HG03060 (cell line): ENCODE measurements around the gene CALN1.

Source experiments
- ATAC-seq: cut with Tn5 transposase; IDR thresholded peaks from one replicate; pipeline ENCODE4 v1.9.1; 2021; ENCODE audit warnings: low read depth, moderate number of reproducible peaks; ENCODE audit not compliant: unreplicated experiment

CALN1 gene

DNA sequence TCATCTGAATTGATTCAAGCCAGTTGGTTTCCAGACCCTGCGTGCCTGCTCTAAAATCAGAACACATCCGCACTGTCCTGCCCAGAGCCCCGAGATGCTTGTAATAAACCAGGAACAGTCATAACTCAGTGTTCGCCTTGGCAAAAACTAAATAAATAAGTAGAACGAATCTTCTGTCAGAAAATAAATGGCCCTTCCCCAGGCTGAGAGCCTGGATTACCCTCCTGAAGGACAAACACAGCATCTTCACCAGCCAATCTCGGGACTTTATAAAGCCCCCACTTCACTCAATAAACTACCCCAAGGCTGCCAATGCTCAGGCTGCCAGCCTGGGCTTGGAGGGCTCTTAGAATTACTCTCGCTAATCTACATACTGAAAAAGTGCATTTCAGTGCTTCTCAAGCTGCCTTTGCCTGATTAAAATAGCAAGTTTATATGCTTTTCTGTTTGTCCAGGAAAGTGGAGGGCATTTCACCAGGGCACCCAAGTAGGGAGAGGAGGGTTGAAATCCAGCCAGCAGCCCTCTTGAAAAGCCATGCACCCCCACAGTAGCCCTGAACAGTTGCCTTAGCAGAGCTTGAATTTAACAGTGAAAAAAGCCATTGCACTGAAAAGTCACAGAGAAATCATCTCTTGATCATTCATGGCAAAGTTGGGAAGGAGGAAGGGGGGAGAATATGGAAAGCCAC lies 136.6 kb downstream of the CALN1 start:
- ATAC-seq, result no peak

DNA sequence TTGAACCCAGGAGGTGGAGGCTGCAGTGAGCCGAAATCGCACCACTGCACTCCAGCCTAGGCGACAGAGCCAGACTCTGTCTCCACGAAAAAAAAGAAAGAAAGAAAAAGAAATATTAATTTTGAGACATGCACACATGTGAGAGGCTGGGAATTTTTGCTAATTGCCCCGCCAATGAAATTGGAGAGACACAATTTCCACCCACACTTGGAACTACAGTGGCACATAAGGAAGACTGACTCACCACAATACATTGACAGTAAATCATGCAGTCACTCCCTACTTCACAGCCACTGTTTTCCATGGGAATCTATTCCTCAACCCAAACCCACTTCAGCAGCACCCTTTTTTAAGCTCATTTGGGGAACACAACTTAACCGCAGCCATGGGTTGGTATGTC lies 139.7 kb downstream of the CALN1 start:
- ATAC-seq, result no peak

DNA sequence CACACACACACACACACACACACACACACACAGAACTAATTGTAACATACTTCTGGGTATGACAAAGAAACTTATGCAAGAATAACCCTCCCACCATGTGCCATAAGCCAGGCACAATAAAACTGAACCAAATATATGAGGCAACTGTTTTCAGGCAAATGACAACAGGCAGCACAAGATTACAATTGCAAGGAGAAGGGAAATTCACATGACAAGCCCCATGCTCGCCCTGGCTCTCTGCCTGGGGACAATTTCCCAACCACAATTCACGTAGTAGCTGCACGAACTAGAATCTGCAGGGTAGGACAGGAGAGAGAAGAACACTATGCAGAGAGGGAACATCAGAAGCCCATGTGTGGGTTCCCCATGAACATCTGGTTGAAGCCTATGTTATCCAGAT lies 143.3 kb downstream of the CALN1 start:
- ATAC-seq, result no peak

DNA sequence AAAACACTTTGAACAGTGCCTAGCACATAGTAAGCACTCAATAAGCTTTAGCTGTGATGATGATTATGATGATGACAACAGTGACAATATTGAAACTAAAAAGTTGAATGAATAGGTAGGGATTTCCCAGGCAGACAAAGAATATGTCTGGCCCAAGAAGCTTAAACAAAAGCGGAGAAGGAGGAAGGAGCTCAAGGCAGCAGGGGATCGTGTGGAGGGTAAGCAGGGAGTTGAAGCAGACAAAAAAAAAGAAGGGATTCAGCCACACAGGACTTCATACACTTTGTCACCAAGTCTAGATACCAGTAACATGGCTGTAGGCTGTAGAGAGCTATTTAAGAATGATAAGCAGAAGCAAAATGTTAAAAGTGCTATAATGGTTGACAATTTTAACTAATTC lies 144.0 kb downstream of the CALN1 start:
- ATAC-seq, result no peak

DNA sequence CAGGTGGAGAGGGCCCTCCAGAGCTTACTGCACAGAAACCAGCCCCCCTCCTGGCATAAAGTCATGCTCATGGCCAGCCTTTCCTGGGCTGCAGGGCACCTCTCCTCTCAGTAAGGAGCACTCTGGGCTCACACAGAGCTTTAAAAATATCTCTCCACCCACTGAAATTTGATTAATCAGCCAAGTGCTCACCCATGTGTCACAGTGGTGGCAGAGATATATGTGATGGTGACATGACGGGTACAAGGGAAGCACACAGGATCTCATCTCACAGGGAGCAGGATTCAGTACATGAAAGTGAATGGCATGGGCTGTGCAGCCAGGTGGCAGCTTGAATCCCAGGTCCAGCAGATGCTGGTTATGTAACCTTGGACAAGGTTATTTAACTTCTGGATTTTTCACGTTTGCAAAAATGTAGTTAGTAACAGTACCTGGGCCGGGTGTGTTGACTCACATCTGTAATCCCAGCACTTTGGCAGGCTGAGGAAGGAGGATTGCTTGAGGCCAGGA lies 144.8 kb downstream of the CALN1 start:
- no peak for ATAC-seq

DNA sequence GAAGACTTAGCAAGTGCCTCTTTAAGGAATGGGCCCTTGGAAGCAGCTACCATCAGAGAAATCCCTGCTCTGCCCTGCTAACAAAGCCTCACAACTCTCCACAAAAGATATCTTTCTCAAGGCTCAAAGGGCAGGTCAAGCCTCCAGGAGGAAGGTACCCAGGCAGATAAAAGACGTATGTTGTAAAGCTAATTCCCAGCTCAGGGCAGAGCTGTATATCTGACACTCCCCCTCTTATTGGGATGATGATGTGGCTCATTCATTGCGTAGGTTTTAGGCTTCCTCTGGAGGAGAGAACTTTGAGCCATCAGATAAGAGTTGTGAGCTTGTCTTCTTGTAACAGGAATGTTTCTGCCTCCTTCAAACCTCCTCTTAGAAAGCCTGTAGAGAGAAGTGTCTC lies 145.4 kb downstream of the CALN1 start:
- no peak for ATAC-seq

DNA sequence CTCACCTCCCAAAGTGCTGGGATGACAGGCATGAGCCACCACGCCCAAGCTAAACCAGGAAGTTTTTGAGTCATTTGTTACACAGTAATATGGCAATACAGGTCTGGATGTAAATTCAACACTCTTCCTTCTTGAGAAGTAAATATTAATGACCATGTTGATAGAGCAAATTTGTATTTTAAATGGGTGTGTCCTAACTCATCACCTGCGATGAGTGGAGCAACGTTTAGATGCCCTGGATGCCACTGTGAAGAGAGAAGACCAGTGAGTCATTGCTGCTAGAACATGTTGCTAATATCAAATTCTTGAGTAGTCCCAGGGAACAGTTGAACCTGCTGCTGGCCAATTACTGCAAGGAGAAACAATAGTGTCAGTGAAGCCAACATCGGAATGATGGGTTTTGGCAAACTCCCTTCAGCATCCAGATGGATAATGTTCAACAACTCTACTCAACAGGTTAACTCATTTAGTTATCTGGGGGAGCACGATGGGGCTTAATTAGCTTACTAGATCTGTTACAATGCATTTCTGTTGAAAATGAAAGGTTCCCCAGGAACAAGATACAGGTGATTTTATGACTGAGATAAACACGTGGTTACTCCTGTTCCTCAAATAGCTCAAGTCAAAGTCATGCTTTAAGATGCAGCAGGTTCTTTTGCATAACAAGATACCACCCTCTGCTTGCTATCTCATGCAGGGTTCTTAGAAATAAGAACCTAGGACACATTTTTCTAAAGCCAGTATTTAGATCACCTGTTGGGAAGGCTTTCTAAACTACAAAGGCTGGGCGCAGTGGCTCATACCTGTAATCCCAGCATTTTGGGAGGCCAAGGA lies 146.8 kb downstream of the CALN1 start:
- no peak for ATAC-seq

DNA sequence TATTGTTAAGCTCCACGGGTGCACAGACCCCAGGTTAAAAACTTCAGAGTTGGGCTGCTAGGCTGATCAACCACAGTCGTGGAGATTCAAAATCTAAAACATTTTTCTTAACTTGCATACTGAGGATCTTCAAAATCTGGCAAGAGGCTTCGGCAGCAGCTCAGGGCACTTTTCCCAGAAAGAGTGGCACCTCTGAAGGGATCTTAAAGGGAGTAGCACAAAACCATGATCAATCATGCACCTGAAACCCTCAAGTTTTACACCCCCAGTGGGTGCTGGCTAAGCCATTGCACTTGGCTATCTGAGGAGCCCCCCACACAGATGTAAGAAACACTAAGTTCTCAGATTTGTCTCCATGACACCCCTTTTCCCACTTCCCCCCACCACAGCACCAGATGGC lies 151.7 kb downstream of the CALN1 start:
- no peak for ATAC-seq

DNA sequence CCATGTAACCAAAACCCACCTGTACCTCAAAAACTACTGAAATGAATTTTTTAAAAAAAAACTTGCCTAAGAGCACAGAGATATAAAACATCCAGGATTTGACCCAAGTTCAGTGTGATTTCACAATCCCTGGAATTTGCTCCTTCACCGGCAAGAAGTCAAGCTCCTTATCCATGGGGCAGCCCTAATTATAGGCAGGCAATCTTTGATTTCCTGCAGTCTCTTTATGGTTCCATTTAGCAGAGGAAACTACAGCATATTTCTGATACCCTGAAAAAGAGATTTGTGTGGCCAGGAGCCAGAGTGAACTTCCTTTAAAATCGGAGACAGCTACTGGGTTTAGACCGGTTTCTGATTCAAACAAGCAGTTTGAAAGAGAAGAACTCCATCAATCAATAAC lies 154.1 kb downstream of the CALN1 start:
- no peak for ATAC-seq

DNA sequence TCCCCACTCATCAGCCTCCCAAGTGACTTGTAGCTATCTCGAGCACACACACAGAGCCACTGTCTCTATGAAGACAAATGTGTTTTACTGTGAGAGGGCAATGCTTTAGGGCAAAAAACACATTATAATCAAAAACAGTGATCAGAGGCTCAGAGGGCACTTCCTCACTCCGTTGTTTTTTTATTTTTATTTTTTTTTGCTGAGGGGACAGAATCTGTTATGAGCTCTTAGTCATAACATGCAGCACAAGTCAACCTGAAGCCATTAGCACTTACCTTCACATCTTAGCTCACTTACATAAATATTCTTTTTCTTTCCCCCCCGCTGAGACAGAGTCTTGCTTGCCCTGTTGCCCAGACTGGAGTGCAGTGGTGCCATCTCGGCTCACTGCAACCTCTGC lies 157.7 kb downstream of the CALN1 start:
- ATAC-seq, result no peak

DNA sequence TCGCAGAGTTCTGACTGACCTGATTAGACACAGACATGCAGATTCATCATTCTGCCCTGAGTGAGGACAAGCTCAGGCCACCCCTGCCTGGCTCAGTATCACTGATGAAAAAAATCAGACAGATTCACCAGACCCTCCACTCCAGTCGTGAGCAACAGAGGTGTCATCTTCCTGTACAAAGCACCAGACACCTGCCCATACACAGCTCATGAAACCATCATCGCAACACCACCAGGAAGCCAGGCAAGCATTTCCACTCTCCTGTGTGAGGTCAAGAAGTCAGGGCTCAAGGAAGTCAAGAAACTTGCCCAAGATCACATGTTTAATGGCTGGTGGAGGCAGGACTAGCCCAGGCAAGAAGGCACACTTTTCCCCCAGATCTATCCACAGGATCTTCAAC lies 163.0 kb downstream of the CALN1 start:
- no peak for ATAC-seq

DNA sequence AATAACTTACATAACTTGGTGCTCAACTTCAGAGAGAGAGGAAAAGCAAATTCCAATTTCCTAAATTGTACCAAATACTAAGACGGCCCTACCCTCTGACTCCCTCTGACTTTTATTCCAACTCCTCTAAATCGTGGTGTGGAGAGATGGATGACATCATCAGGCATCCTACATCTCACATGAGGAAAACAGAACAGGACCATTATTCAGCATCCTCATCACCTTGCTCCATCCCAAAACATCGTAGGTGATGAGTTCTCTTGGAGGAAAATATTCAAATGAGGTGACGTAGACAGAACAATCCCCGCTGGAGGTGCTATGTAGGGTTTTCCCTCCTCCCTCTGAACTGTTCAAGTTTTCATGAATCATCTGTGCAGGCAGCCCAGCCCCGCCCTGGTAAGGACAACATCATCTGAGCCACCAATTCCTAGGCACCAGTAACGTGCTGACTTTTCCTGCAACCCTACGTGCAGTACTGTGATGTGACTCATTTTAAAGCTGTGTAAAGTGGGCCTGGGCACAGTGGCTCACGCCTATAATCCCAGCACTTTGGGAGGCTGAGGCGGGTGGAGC lies 167.2 kb downstream of the CALN1 start:
- no peak for ATAC-seq

DNA sequence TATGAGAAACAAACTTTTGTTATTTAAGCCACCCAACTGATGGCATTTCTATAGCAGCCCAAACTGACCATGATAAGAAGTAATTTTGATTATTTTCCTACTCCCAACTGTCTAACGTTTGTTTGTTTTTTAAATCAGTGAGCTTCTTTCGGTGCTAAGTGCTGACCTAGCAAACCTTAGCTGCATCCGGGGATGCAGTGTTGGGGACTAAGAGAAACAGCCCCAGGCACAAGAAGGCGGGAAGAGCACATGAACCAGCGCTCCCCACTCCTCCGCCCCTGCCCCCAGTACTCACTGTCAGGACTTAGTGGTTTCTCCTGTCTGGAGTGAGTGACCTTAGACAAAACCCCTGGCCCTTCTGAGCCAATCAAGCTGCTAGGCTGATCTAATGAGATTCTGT lies 168.8 kb downstream of the CALN1 start:
- no peak for ATAC-seq

DNA sequence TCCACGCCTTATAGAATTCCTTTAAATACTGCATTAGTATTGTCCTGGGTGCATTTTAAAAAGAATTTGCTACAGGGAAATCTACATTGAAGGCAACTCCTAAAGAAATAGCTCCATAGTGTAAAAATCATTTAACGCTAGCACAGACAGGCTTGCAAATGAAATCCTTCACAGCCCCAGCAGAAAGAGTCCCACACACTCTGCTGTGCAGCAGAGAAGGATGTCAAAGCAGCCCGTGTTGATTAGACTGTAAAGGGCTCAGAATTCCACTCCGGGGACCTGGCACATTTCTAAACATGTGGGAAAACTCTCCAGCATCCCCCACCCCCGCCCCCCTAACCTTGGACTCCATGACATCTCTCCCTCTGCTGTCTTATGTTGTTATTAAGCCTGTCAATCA lies 176.8 kb downstream of the CALN1 start:
- ATAC-seq, result no peak

DNA sequence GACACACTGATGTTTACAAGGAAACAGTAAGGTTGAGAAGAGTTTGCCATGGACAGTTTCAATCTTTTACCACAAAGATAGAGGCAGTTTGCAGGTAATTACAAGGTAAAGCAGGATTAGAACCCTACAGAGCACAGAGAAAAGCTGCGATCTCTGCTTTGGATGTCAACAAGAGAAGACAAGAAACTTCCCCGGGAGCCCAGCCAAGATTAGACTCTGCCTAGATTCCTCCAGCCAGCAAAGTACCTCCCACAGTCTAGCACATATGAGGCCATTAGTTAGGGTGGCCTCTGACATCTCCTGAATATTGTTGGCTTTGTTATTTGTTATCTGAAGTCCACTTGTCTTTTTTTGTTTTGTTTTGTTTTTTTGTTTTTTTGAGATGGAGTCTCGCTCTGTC lies 178.1 kb downstream of the CALN1 start:
- ATAC-seq, result no peak

DNA sequence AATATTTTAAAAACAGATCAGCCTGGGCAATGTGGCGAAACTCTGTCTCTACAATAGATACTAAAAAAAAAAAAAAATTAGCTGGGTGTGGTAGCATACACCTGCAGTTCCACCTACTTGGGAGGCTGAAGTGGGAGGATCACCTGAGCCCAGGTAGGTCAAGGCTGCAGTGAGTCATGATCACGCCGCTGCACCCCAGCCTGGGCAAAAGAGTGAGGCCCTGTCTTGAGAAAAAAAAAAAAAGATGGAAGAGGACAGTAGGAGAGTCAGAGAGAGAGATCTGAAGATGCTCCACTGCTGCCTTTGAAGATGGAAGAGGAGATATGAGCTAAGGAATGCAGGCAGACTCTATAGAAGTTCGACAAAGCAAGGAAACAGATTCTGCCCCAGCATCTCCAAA lies 181.9 kb downstream of the CALN1 start:
- no peak for ATAC-seq

DNA sequence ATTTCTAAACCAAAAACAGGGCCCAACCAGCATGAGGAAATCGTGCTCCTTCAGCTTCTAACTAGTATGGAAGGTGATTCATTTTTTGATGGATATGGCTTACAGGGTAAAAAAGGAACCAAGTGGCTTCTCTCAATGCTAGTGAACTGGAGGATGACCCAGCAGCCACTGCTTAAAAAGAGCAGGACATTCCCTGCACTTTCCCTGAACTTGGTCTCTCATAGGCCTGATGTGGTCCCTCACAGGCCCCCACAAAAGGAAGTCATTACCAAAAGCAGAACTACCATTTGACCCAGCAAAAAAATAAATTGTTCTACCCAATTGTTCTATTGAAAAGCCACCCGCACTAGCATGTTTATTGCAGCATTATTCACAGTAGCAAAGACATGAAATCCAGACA lies 188.8 kb downstream of the CALN1 start:
- no peak for ATAC-seq

DNA sequence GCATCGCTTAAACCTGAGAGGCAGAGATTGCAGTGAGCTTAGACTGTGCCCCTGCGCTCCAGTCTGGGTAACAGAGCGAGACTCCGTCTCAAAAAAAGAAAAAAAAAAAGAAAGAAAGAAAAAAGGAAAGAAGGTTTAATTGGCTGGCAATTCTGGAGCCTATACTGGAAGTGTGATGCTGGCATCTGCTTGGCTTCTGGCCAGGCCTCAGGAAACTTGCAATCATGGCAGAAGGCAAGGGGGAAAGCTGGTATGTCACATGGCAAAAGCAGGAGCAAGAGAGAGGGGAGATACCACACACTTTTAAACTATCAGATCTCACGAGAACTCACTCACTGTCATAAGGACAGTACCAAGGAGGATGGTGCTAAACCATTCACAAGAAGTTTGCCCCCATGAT lies 190.0 kb downstream of the CALN1 start:
- no peak for ATAC-seq

DNA sequence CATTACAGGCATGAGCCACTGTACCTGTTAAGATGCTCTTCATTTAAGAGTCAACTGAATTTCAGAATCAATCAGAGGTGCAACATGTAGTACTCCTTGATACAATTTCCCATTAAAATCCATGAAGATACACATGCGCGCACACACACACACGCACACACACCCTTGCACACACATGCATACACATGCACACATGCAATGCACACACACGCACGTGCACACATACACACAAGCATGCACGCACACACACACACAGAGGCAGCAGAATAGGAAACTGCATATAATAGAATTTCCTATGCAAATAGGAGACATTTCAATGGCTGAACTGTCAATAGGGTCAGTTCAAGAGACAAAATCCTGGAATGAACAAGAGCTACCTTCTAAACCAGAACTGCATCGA lies 192.6 kb downstream of the CALN1 start:
- ATAC-seq, result no peak

DNA sequence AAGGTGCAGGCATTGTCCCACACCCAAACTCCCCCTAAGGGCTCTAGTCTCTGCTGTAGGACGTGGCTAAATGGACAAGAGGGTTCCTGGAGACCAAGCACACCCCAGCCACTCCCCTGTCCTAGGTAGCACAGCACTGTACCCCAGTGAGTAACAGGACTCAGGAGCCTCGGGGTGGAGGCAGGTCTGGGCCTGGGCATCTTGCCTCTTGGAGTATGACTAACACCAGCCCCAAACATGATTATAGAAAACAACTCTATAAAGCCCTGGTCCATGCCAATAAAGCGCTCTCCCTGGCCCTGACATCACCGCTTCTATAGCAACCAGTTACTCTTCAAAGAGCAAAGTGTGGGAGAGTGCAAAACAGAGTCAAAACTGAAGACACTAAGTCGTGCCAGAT lies 195.0 kb downstream of the CALN1 start:
- ATAC-seq, result no peak

DNA sequence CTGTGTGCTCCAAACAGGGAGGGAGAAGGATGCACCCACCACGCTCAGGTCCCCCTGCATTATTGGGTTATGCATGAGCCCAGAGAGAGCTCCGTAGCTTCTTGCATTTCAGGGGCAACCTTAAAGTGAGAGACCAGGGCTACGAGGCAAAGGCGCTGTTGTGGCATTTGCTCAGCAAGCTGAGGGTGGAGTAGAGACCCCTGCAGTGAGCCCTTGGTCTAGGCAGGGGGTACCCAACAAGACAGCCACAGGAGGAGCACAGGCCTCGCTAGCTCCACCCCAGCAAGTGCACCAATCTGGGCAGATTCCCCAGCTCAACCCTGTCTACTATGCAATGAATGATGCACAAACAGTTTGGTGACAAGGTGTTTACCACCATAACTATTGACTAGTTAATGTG lies 198.4 kb downstream of the CALN1 start:
- no peak for ATAC-seq

DNA sequence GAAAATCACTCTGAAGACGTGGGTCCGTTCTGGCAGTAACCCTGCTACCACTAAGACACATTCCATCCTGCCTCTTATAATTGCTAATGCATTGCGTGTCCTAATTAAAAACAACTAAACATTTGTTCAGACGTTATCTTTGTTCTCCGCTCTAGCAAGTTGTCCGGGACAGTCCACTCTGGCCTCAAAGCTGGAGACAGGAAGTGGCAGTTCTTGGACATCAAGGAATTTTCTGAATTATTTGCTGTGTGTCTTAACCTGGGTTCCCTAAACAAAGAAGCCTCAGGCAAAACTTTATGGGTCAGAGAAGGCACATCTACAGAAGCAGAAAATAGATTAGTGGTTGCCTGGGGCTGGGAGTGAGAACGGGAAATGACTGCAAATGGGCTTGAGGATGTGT lies 199.1 kb downstream of the CALN1 start:
- no peak for ATAC-seq
